GM23248 (cell line): ENCODE data around the gene RBM5.

Experiments used
- EZH2 ChIP-seq: fragments of 200-600 bp; sonication (generic); IDR thresholded peaks from 2 replicates; pipeline ENCODE4 v1.6.1; 2018; ENCODE audit warnings: antibody characterized with exemption, mild to moderate bottlenecking; ENCODE audit not compliant: insufficient read depth, poor library complexity, severe bottlenecking
- EZH2phosphoT487 ChIP-seq: fragments of 200-600 bp; sonication (generic); IDR thresholded peaks from 2 replicates; pipeline ENCODE4 v1.6.1; 2018; ENCODE audit warnings: antibody characterized with exemption, moderate library complexity, mild to moderate bottlenecking, low read depth; ENCODE audit not compliant: insufficient read depth

GRCh38 chr3:50090984-50091383 lies 2.3 kb downstream of the RBM5 start:
- no peak for TF ChIP-seq EZH2
- no peak for TF ChIP-seq EZH2phosphoT487
